HUES48 (cell line): ENCODE results near the gene NUDT9.
"Not testable (repeated sequence)": the region's sequence is repeated elsewhere in the genome, so short reads cannot be mapped to it uniquely, and the experiment has no call there.

ENCODE experiments used
- H3K27ac ChIP-seq: one replicate; pipeline ENCODE4 v1.7.0; 2013; ENCODE audit warnings: low read depth, low read length, inconsistent platforms
- H3K27me3 ChIP-seq: 2 replicates; pipeline ENCODE4 v1.6.1; 2013; ENCODE audit warnings: mild to moderate bottlenecking, low read length; ENCODE audit not compliant: control insufficient read depth, insufficient read depth
- H3K36me3 ChIP-seq: 2 replicates; pipeline ENCODE4 v1.6.1; 2013; ENCODE audit warnings: low read length; ENCODE audit not compliant: control insufficient read depth, insufficient read depth
- H3K4me1 ChIP-seq: 2 replicates; pipeline ENCODE4 v1.6.1; 2013; ENCODE audit warnings: mild to moderate bottlenecking, low read length; ENCODE audit not compliant: control insufficient read depth, insufficient read depth
- H3K4me3 ChIP-seq: 2 replicates; pipeline ENCODE4 v1.5.1; 2013; ENCODE audit warnings: mild to moderate bottlenecking, low read depth, low read length
- H3K9ac ChIP-seq: 2 replicates; pipeline ENCODE4 v1.6.1; 2013; ENCODE audit warnings: mild to moderate bottlenecking, low read depth, low read length, moderate library complexity
- H3K9me3 ChIP-seq: 2 replicates; pipeline ENCODE4 v1.6.1; 2013; ENCODE audit warnings: low read length; ENCODE audit not compliant: control insufficient read depth, insufficient read depth

NUDT9 gene

DNA sequence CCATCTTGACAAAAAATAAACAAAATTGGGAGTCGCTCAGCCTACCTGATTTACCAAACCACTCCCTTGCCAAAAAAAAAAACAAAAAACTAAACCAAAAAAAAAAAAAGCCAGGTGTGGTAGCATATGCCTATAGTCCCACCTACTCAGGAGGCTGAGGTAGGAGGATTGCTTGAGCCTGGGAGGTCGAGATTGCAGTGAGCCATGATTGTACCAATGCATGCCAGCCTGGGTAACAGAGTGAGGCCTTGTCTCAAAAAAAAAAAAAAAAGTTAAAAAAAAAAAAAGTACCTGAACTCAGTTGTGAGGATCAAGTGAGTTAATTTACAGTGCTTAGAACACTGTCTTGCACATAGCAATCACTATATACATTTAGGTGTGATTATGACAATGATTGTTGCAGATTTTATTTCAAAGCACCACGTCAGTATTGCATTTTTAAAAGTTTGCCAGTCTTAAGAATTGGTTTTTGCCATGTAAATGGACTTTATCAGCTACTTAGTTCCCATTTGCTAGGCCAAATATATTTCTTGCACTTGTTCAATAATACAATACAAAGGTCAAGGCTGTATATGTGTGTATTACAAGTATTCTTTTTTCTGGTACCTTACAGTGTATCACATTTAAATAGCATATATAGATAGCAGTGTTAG is 4.6 kb downstream of the NUDT9 start:
- Histone ChIP-seq H3K9ac (no peak overlapping the region), H3K4me3 (no peak overlapping the region), H3K4me1 (peaks cover 27% of the 10 kb centered on the region), H3K36me3 (no peaks in the 10 kb centered on the region), H3K27me3 (no peaks in the 10 kb centered on the region), H3K27ac (no peak overlapping the region), H3K9me3 (no peaks in the 10 kb centered on the region)

DNA sequence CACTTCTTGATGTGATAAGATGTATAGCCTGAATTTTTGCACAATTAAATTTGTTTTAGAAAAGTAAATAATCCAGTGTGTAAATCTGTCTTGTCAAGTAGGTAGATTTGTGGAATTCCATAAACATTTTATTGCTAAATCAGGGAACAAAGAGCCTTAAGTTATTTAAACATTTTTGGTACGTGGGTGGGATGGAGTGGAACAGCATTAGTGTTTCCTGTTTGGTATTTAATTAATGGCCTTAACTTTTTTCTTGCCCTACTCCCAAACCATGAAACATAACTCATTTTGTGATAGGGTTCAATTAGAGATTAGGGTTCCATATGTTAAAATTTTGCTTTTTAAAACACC is 5.1 kb downstream of the NUDT9 start:
- H3K27ac ChIP-seq: no peak overlapping the region
- no peak overlapping the region for H3K9ac ChIP-seq
- no peaks in the 10 kb centered on the region for H3K27me3 ChIP-seq
- no peak overlapping the region for H3K4me3 ChIP-seq
- no peaks in the 10 kb centered on the region for H3K36me3 ChIP-seq
- H3K9me3 ChIP-seq: no peaks in the 10 kb centered on the region
- peaks cover 28% of the 10 kb centered on the region for H3K4me1 ChIP-seq

GRCh38 chr4:87428979-87429378 is 6.6 kb downstream of the NUDT9 start:
- Histone ChIP-seq H3K9ac (no peak overlapping the region), H3K27me3 (no peaks in the 10 kb centered on the region), H3K36me3 (no peaks in the 10 kb centered on the region), H3K9me3 (no peaks in the 10 kb centered on the region), H3K4me1 (peaks cover 24% of the 10 kb centered on the region), H3K27ac (no peak overlapping the region), H3K4me3 (no peak overlapping the region)

- peaks cover 2% of the 10 kb centered on the region; the same call in 1 of the 2 replicates for H3K36me3 ChIP-seq
- H3K9ac ChIP-seq: no peak overlapping the region
- no peaks in the 10 kb centered on the region for H3K9me3 ChIP-seq
- no peak overlapping the region for H3K4me3 ChIP-seq
- peak overlapping the region; percentile 22 for H3K27ac ChIP-seq
- no peaks in the 10 kb centered on the region for H3K27me3 ChIP-seq
- H3K4me1 ChIP-seq: peaks cover 24% of the 10 kb centered on the region
Measured at GRCh38 chr4:87430038-87430437, 7.7 kb downstream of the NUDT9 start.

GRCh38 chr4:87433342-87433741 is 11.0 kb downstream of the NUDT9 start:
- no peak overlapping the region for H3K27ac ChIP-seq
- H3K9me3 ChIP-seq: no peaks in the 10 kb centered on the region
- peaks cover 24% of the 10 kb centered on the region for H3K4me1 ChIP-seq

DNA sequence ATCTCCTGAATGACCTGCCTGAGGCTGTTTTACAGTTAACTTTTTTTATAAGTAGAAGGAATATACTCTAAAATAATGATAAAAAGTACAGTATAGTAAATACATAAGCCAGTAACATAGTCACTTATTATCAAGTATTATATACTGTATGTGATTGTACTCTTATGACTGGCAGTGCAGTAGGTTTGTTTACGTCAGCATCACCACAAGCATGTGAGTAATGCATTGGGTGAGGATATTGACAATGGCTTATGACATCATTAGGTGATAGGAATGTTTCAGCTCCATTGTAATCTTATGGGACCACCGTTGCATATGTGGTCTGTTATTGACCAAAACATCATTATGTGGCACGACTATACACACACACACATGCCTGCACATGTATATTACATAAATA is 20.5 kb downstream of the NUDT9 start:
- no peaks in the 10 kb centered on the region for H3K9me3 ChIP-seq
- no peaks in the 10 kb centered on the region for H3K27me3 ChIP-seq
- H3K4me1 ChIP-seq: no peaks in the 10 kb centered on the region
- no peak overlapping the region for H3K9ac ChIP-seq
- H3K27ac ChIP-seq: no peak overlapping the region
- H3K36me3 ChIP-seq: peaks cover 75% of the 10 kb centered on the region
- no peak overlapping the region for H3K4me3 ChIP-seq

More at GRCh38 chr4:87433342-87433741, 11.0 kb downstream of the NUDT9 start:
- H3K9ac ChIP-seq: no peak overlapping the region
- peaks cover 25% of the 10 kb centered on the region for H3K36me3 ChIP-seq
- H3K27me3 ChIP-seq: no peaks in the 10 kb centered on the region
- H3K4me3 ChIP-seq: no peak overlapping the region

DNA sequence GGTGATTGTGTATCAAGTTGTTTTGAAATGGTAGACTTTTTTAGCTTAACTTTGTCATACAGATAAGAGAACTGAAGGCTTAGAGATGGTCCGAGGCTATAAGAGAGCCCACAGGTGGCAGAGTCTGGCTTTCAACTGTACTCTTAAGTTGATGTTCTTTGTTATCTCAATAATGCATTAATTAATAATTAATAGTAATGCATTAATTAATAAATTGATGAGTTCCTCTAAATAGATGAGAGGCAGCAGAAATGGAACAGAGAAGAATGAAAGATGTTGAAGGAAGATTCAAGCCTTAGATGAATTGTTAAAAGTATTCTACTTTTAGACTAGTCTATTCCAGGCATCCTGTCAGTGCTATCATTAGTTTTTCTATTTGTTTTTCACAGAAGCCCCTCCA is 22.4 kb downstream of the NUDT9 start:
- Histone ChIP-seq H3K27me3 (no peaks in the 10 kb centered on the region), H3K9ac (no peak overlapping the region), H3K9me3 (no peaks in the 10 kb centered on the region), H3K27ac (no peak overlapping the region), H3K4me3 (no peak overlapping the region), H3K4me1 (no peaks in the 10 kb centered on the region), H3K36me3 (peaks cover 71% of the 10 kb centered on the region)

GRCh38 chr4:87445964-87446363 is 23.6 kb downstream of the NUDT9 start:
- Histone ChIP-seq H3K9me3 (no peaks in the 10 kb centered on the region), H3K4me3 (no peak overlapping the region), H3K27me3 (no peaks in the 10 kb centered on the region), H3K4me1 (no peaks in the 10 kb centered on the region), H3K9ac (no peak overlapping the region), H3K36me3 (peaks cover 72% of the 10 kb centered on the region), H3K27ac (no peak overlapping the region)

GRCh38 chr4:87446375-87446774 is 24.0 kb downstream of the NUDT9 start:
- not testable (repeated sequence) for H3K9me3 ChIP-seq, H3K9ac ChIP-seq

GRCh38 chr4:87451537-87451936 is 29.2 kb downstream of the NUDT9 start:
- Histone ChIP-seq H3K27ac (no peak overlapping the region), H3K9ac (no peak overlapping the region), H3K4me3 (no peak overlapping the region), H3K36me3 (peaks cover 50% of the 10 kb centered on the region), H3K4me1 (peaks cover 6% of the 10 kb centered on the region; the same call in 1 of the 2 replicates), H3K27me3 (no peaks in the 10 kb centered on the region), H3K9me3 (no peaks in the 10 kb centered on the region)

More at GRCh38 chr4:87446375-87446774, 24.0 kb downstream of the NUDT9 start:
- H3K36me3 ChIP-seq: peaks cover 74% of the 10 kb centered on the region
- not testable (repeated sequence) for H3K4me1 ChIP-seq, H3K4me3 ChIP-seq, H3K27me3 ChIP-seq, H3K27ac ChIP-seq

GRCh38 chr4:87458913-87459312 is 36.5 kb downstream of the NUDT9 start:
- H3K27ac ChIP-seq: no peak overlapping the region

More at GRCh38 chr4:87458913-87459312, 36.5 kb downstream of the NUDT9 start:
- Histone ChIP-seq H3K4me3 (no peak overlapping the region), H3K4me1 (peaks cover 19% of the 10 kb centered on the region), H3K27me3 (no peaks in the 10 kb centered on the region), H3K9ac (no peak overlapping the region), H3K9me3 (no peaks in the 10 kb centered on the region), H3K36me3 (peaks cover 23% of the 10 kb centered on the region)
